ENCODE results near the gene SLIT1. TPM values are rescaled to one million over a fixed set of nuclear protein-coding genes. Genes with fewer than 3 reads are reported as not detected.

The SLIT1 gene
- total RNA-seq, 1 donor from 2014 or later, result 0.49 TPM

- no peaks in the 10 kb centered on the region for H3K36me3 ChIP-seq
- H3K9me3 ChIP-seq, result no peaks in the 10 kb centered on the region
- peaks cover 11% of the 10 kb centered on the region for H3K4me1 ChIP-seq
- no peaks in the 10 kb centered on the region for H3K27me3 ChIP-seq
- intact Hi-C loops (cut with DNase I), result no loop called here
- DNase-seq (ENCODE audit: extremely low spot score in 2 of 2), result no peak
- no peak overlapping the region for H3K27ac ChIP-seq
- no peak overlapping the region for H3K4me3 ChIP-seq
- no peak for TF ChIP-seq POLR2AphosphoS5 (IDR thresholded peaks at IDR 0.05; ENCODE audit: insufficient read depth in 1 of 2, low read depth in 1 of 2)
- no peak for TF ChIP-seq POLR2A (IDR thresholded peaks at IDR 0.05)
- no peak for TF ChIP-seq CTCF (IDR thresholded peaks at IDR 0.05)
Measured at GRCh38 chr10:97028832-97029178, 157.0 kb downstream of the SLIT1 start.

- Histone ChIP-seq H3K27ac (no peak overlapping the region), H3K36me3 (no peaks in the 10 kb centered on the region), H3K27me3 (no peaks in the 10 kb centered on the region), H3K4me1 (peaks cover 16% of the 10 kb centered on the region), H3K4me3 (no peak overlapping the region), H3K9me3 (no peaks in the 10 kb centered on the region)
- intact Hi-C loops (cut with DNase I), result no loop called here
- no peak for DNase-seq (ENCODE audit: extremely low spot score in 2 of 2)
- TF ChIP-seq POLR2A (IDR thresholded peaks at IDR 0.05) (no peak), CTCF (IDR thresholded peaks at IDR 0.05) (no peak), POLR2AphosphoS5 (IDR thresholded peaks at IDR 0.05; ENCODE audit: insufficient read depth in 1 of 2, low read depth in 1 of 2) (no peak)
Measured at GRCh38 chr10:97028126-97028831, 157.5 kb downstream of the SLIT1 start.

- Histone ChIP-seq H3K4me1 (peaks cover 16% of the 10 kb centered on the region), H3K9me3 (no peaks in the 10 kb centered on the region), H3K27ac (no peak overlapping the region), H3K27me3 (no peaks in the 10 kb centered on the region), H3K4me3 (no peak overlapping the region), H3K36me3 (no peaks in the 10 kb centered on the region)
- TF ChIP-seq POLR2AphosphoS5 (IDR thresholded peaks at IDR 0.05; ENCODE audit: insufficient read depth in 1 of 2, low read depth in 1 of 2), result no peak
- peak; percentile 20 to 48 (median 37) for TF ChIP-seq CTCF (IDR thresholded peaks at IDR 0.05)
- intact Hi-C loops (cut with DNase I), result no loop called here
- DNase-seq (ENCODE audit: extremely low spot score in 2 of 2), result no peak
Measured at GRCh38 chr10:97025613-97026242, 160.0 kb downstream of the SLIT1 start.

GRCh38 chr10:97024168-97025073, 161.3 kb downstream of the SLIT1 start:
- Histone ChIP-seq H3K4me3 (no peak overlapping the region), H3K4me1 (peaks cover 22% of the 10 kb centered on the region), H3K27me3 (no peaks in the 10 kb centered on the region), H3K27ac (no peak overlapping the region), H3K36me3 (no peaks in the 10 kb centered on the region), H3K9me3 (no peaks in the 10 kb centered on the region)
- TF ChIP-seq POLR2A (IDR thresholded peaks at IDR 0.05), result no peak
- no peak for TF ChIP-seq CTCF (IDR thresholded peaks at IDR 0.05)
- no peak for TF ChIP-seq POLR2AphosphoS5 (IDR thresholded peaks at IDR 0.05; ENCODE audit: insufficient read depth in 1 of 2, low read depth in 1 of 2)
- intact Hi-C loops (cut with DNase I), result no loop called here
- no peak for DNase-seq (ENCODE audit: extremely low spot score in 2 of 2)
